ENCODE data around the gene LGI4.

Gene LGI4

DNA sequence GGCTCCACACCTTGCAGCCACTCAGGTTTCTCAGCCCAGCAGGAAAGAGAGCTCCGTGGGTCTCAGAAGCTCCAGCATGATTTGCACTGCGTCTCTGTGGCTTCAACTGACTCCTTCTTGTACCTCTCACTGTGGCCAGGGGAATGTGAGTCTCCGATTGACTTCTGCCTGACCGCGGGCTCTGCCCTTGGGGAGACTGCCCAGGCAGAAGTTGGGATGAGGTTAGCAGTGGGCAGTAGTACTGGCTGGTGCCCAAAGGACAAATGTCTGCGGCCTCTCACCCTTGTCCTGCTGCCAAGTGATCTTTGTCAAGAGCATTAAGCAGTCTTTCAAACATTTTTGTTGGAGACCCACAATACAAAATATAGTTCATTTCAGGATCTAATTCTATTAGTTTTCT is 53.7 kb downstream of the LGI4 start:
- no peak for DNase-seq

DNA sequence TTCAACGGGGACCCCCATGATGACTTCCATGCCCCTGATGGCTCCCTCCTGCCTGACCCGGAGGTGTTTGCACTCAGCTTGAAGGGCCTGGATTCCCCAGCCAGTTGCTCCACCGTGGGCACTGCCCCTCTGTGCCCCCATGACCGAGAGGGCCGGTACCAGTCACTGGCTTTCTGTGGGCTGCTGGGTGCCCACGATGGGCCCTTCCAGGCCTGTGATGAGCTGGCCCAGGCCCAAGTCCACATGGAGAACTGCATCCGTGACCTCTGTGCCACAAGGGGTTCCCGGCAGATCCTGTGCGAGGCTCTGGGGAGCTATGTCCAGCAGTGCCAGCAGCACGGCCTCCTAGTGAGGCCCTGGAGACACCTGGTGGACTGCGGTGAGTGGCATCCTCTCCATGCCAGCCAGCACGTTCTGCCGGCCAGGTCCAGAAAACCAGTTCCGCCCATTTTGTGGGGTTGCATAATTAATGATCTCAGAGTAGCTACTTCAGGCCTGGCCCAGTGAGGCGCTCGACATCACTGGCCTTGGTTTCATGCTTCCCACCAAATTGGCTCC is 54.2 kb downstream of the LGI4 start:
- no peak for DNase-seq

DNA sequence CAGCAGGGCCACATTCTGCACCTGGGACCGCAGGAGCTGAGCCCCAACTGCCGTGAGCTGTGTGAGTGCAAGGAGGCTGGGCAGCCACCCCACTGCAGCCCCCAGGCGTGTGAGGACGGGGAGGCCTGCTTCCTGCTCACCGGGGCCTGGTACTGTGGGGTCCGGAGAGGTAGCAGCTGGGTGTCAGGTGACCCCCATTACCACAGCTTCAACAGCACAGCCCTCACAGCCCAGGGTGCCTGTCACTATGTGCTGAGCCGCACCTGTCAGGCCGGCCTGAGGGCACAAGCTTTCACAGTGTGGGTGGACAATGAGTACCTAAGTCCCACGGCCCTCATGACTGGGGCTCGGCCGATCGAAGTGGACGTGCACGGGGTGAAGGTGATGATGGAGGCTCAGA is 55.0 kb downstream of the LGI4 start:
- DNase-seq: no peak

DNA sequence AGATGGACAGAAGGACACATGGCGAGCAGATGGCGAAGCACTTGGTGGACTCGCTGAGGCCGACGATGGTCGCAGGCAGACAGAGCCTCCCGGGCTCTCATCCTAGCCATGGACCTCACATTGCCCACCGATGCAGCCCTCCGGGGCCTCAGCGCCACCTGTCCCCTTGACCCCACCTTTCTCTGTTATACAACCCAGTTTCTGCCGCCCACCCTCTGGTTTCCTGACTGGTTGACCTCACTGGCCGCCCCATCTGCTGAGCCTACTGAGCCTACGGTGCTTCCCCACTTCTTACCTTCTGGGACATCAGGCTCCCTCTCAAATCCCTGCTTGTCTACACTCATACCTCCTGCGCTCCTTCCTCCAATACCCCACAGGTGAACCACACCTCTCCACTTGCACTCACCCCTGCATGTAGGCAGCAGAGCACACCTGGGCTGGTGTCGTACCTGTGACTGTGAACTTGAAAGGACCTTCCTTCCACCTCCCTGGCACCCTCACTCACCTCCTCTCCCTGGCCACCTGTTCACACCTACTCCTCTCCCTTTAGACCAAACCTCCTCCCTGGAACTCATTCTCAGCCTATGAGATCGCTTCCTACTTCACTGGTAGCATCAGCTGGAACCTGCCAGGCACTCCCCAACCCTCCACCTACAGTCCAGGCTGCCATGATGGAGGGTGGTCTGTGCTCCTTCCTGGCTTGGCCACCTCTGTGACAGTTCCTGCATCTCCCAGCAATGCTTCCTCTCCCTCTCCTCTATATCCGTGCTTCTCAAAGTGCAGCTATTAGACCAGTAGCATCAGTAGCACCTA is 57.2 kb downstream of the LGI4 start:
- no peak for DNase-seq

DNA sequence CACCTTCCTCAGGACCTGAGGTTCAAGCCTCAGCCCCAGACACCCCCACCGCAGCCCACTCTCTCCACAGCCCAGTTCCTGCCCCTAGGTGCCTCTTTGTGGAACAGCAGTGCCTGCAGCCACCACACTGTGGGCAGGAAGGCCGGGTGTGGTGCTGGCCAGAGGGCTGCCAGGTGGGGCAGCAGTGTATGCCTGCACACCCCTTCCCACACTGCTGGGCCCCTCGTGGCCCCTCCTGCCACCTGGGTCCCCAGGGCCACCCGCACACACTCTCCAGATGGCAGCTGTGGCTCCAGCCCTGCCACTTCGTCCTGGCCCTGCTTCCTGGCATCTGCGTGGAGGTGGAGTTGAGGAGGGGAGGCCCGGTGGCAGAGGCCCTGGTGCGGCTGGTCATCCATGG is 58.2 kb downstream of the LGI4 start:
- no peak for DNase-seq

DNA sequence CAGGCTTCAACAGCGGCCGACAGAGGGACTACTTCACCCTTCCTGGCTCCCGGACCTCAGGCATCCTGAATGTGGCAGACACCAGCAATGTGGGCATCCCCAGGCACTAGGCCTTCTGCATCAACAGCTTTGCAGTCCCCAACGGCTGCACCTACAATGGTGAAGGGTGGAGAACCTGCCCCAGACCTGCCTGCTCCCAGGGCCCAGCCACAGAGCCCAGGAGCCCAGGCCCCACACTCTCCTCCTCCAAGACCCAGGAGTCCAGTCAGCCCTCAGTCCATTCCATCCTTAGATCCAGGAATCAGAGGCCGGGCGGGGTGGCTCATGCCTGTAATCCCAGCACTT is 58.9 kb downstream of the LGI4 start:
- DNase-seq: no peak

DNA sequence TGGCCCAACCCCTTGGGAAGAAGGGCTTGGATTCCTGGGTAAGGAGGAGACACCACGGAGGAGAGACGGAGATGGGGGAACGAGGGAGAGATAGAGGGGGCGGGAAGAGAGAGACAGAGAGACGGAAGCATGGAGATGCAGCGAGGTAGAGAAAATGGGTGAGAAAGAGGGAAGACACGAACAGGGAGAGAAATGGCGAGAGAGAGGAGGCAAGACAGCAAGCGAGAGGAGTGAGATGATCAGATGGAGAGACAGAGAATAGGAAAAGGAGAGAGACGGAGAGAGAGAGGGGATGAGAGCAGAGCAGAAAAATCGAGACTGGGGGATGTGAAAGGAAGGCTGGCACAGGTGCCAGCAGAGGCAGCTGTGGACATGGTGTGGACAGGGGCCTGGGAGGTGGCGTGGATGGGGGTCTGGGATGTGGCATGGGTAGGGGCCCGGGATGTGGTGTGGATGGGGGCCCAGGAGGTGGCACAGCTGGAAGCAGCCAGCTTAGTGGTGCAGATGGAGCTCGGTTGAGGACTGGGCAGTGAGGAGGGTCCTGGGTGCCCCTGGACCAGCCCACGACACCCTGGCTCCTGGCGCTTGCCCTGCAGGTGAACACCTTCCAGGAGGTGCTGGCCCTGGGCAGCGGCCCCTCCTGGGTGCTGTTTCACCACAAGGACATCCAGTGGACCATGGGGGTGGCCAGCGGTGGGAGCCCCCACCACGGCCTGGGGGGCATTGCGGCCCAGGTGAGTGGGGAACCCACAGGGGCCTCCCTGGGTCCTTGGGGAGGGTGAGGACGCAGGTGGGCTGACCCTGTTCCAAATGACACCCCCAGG is 59.4 kb downstream of the LGI4 start:
- no peak for DNase-seq

Measured in NCI-H1105 treated with DMSO at 0.1 percent for 48 hours (cell line).